ENCODE results near the gene TINCR.
"Not testable (repeated sequence)": the region's sequence is repeated elsewhere in the genome, so short reads cannot be mapped to it uniquely, and the experiment has no call there.

Gene TINCR
- total RNA-seq = 0.77 to 1.3 (median 1.1) reads per million in 3 experiments

DNA sequence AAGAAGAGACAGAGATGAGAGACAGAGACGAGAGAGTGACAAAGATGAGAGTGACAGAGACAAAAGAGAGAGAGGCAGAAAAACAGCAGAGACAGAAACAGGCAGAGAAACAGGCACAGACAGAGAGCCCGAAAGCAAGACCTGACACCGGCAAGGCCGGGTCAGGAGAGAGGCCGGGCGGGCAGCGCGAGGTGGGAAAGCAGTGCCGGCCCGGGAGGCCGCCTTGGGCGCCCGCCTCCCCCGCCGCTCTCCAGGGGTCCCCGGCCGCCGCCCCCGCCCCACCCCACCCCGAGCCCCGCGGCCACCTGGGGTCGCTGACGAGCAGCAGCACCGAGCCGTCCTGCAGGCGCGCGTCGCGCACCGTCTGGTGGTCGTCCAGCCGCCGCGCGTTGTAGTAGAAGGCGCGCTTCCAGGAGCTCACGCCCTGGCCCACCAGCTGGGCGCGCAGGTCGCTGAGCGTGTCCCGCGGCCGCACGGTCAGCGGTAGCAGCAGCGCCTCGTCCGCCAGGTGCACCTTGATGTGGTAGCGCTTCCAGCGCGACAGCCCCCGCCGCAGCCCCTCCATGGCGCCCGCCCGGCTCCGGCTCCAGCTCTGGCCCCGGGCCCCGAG, at the start of gene TINCR:
TINCR (minus strand) TSS at position 594 of the 610 bp plus-strand sequence.
- DNase-seq = no peak

GRCh38 chr19:5617080-5617479, 49.3 kb upstream of the TINCR start:
- DNase-seq = no peak

DNA sequence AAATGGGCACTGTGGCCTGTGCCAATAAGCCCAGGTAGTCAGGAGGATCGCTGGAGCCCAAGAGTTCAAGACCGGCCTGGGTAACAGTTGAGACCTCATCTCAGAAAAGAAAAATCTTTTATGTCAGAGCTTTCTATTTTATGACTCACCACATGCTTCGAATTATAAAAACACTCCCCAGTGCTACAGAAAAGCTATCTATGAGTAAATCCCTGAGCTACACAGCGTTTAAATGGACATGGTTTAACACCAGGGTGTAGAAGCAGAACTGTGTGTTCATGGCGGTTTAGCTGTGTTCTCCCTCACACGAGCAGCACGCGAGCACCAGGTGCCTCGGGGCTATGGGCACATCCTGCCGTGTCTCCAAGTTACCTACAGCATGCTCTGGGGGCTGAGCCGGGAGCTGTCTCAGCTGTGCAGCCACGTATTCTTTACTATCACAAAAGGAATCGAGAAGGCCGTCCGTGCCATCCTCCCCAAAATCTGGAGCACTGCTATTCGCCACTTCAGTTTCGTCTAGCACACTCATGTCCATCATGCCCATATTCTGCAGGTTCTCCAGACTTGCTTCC, 48.1 kb upstream of the TINCR start:
- no peak for DNase-seq

DNA sequence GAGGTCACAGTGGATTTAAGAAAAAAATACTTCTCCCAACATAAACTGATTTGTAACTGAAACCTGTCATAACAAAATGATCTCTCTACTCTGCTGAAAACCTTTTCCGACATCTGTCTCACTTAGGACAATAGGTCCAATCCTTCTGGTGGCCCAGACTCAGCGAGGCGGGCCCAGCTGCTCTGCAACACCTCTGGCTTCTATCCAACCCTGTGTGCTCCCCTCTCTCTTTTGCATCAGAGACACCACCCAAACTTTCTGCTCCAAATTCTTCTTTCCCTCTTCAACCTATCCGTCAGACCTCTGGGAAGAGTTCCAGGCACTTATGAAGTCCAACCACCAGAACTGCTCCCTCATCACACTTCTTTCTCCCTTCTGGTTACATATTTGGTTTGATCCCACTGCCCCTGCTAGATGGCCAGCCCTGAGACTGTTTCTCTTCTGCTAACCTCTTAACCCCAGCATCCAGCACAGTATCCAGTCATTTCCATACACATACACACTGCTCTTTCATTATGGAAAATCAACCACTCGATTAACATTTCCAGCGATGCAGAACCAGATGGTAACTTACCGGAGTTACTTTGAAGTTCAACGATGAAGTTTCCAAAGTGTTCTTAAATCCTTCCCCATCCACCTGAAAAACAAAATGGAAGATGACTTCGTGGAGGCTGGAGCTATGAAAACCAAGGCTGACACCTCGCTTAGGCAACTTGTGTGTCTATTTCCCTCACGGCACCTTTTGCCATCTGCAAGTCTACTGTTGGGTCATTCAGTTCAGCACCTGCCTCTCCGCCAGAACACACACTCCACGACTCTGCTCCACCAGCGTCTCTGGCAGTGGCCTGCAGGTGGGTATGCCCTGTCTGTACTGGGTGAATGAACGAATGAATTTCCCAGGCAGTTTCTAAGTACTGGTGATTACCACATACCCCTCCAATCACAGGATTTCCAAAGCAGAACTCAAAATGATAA, 45.4 kb upstream of the TINCR start:
- DNase-seq = no peak

- DNase-seq = no peak
These were observed 42.2 kb upstream of the TINCR start for GRCh38 chr19:5609881-5610448.

DNA sequence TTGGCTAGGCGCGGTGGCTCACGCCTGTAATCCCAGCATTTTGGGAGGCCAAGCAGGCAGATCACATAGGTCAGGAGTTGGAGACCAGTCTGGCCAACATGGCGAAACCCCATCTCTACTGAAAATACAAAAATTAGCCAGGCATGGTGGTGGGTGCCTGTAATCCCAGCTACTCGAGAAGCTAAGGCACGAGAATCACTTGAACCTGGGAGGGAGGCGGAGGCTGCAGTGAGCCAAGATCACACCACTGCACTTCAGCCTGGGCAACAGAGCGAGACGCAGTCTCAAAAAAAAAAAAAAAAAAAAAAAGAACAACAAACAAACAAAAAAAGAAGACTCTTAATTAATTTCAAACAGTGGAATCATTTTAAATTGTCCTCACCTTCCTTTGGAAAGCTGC, 41.0 kb upstream of the TINCR start:
- DNase-seq = not testable (repeated sequence)

DNA sequence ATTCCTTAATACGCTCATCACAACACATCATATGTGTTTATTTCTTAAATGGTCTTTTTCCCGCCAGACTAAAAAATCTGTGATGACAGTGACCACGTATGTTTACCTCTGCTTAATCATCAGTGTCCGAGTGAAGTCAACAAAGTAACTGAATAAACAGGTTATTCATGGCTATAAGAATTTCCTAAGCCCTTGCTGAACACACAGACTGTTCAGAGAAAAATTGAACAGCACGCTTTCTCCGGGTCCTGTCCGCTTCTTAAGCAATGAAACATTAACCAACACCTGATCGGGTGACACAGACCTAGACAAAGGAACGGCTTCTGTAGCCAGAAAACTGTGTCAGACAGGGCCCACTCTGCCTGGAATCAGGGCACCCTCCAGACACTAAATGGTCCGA, 40.5 kb upstream of the TINCR start:
- no peak for DNase-seq

DNA sequence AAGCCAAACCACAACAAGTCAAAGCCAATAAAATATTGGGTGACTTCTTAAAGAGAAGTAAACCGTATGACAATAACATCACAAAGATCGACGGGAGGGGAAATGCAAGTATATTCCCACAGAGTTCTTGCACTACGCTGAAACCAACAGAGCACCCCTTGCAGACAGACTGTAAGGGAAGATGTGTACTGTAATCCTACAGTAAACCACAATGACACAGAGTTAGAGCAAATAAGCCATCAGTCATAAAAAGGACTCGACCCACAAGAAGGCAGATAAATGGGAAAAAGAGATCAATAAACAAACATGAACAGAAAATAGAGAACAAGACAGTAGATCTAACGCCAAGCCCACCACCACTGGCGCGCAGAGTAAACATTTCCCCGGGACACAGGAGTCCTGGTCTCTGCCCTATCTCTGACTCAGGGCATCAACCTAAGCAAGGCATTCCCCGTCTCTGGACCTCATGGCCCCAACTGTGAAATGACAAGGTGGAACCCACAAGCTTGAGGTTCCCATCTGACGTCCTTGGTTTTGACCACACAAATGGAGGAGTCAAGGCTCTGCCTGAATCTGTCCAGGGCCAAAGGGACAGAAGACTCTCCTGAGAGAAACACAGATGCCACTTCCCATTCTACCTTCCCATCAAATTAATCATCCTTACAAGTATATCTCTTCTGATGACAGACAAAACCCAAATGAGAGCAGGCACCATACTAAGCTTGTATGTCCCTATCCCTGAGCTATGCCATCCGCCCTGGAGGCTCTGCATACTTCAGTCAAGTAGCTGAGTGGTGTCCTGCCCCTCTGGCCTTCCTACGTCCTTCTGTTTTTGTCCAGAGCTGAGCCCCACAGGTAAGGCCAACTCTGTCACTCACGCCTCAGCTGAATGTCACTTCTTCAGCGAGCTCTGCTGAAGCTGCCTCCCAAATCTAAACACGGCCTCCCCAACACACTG, 39.8 kb upstream of the TINCR start:
- no peak for DNase-seq

DNA sequence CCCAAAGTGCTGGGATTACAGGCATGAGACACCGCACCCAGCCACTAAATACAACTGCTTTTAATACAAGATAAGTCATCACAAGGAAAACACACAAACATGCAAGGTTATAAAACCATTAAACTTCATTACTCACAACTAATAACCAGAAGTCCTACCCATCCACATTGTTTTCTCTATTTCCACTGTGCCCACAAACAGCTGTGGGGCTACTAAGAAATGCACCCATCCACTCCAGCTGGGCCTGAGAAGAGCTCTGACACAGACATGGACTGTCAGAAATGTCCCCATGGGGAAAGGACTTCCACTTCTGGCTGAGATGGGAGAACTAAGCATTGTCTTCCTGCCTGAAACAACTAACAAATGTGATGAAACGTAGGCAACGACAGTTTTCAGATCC, 37.6 kb upstream of the TINCR start:
- no peak for DNase-seq

- DNase-seq = no peak
These were observed 35.9 kb upstream of the TINCR start for GRCh38 chr19:5603626-5604025.

DNA sequence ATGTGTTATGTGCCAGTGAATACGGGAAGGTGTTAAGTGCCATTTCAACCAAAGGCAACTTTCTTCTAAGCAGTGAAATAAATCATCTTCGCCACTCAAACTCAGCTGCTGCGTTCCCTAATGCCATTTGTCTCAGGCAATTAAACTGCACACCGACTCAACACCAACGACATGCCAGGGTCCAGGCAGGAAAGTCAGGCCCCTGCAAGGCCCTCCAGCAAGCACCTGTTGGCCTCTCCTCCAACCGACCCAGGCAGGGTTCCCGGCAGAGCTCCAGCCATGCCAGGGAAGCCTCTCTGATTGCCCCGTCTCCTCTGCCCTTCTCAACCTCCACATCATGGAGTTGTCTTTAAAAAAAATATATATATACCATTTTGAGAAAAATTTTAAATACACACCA, 33.0 kb upstream of the TINCR start:
- no peak for DNase-seq

- no peak for DNase-seq
These were observed 28.0 kb upstream of the TINCR start for GRCh38 chr19:5595745-5596144.

DNA sequence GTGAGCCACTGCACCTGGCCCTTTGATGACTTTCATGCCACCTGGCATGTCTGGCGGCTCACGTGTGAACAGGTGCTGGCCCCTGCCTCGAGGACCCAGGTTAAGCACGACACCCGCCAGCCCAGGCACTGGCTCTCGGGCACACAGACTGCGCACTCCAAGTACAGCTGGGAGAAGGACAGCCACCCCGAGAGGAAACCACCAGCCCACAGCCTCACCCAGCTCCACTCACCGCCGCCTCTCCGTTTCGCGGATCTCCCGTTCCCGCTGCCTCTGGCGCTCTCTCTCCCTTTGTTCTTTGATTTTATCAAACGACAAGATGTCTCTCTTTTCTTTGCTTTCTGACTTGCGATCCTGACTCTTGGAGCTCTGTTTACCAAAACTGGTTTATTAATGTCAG, 27.4 kb upstream of the TINCR start:
- DNase-seq = no peak

GRCh38 chr19:5594521-5594950, 26.8 kb upstream of the TINCR start:
- DNase-seq = no peak

GRCh38 chr19:5593343-5594255, 25.8 kb upstream of the TINCR start:
- no peak for DNase-seq

DNA sequence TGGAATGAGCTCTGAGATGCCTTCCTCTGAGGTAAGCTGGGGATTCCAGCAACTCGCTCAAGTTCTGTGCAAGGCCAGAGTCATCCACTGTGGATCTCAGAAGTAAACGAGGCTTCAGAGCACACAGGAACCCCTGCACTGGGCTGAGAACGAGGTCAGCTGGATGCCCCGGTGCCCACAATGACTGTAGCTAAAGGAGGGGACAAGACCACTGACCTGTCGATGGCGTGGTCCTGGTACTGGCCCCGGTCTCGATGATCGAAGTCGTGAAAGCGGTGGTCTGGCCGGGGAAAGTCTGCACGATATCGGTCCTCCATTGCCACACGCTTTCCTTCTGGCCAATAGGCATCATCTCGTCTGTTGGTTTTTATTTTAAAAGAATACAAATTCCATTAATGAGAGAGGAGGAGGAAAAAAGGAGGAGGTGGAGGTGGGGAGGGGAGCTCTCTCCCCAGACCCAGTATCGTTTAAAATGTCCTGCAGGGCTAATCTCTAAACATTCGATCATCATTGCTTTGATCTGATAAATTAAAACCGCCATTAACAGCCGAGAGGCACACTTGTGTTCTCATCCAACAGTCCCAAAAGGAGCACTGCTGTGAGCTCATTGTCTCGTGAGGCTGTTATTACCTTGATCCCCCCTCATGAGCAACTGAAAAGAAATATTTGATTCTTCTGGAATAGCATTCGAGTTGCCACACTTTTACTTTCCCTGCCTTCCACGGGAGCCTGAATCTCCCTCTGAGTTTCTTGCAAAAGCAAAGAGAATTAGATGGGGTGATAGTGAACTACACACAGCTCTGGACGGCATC, 25.0 kb upstream of the TINCR start:
- DNase-seq = no peak

DNA sequence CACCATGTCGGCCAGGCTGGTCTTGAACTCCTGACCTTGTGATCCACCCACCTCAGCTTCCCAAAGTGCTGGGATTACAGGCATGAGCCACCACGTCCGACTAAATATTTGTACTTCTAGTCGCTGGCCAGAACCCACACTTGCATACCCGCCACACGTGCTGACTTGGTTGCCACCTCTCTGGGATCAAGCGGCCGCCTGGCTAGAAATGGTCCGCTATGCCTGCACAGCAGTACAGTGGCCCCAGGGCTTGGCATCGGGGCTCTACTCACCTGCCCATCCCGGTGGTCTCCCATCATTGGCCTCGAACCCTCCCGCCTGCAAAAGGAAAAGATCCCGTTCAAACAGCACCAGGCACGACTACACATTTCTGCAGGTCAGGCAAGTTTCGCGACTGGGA, 23.7 kb upstream of the TINCR start:
- DNase-seq = no peak

GRCh38 chr19:5590865-5591154, 23.1 kb upstream of the TINCR start:
- no peak for DNase-seq

GRCh38 chr19:5590151-5590864, 22.6 kb upstream of the TINCR start:
- DNase-seq = no peak

Data from central memory CD4-positive, alpha-beta T cell (primary cell).